ENCODE data around the gene TEC. TPM values are rescaled to one million over a fixed set of nuclear protein-coding genes. Genes with fewer than 3 reads are reported as not detected.
A peak's percentile ranks its signal among the peaks of the same experiment; 100 is the strongest.

Gene TEC
- polyA plus RNA-seq, 1 donor, result 4.6 TPM

DNA sequence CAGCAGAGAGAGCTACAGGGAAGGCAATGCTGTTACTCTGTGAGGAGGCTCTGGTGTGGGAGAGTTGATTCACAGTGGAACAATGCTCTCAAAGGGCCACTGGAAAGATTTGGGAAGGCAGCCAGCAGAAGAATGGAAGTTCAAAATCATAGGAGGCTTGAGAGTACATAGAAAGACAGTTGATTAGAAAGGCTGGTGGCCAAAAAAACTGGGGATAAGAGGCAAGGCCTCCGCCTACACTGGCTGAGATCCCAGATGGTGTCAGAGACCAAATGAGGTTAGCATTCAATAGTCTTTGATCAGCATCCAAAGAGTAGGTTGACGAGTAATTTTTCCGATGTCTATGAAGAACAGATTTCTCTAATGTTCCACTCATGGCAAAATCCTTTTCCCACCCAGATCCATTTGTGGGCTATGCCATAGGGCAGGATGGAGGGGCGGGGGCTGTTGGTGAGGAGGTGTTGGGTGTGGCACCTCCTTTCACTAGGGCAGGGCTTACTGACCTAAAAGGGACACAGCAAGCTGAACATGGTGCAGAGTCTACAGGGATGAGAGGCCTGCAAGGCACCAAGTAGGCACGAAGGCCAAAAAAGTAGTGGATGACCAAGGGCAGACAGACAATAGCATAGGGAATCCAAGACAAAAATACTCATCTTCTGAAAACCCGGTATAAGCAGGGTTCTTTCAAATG is 15.1 kb downstream of the TEC start:
- H3K36me3 ChIP-seq (ENCODE audit: control insufficient read depth, insufficient read depth, low read length), result no peaks in the 10 kb centered on the region
- H3K4me3 ChIP-seq (ENCODE audit: low read length), result no peak overlapping the region
- peaks cover 5% of the 10 kb centered on the region for H3K4me1 ChIP-seq (ENCODE audit: control insufficient read depth, insufficient read depth, low read length)
- no peaks in the 10 kb centered on the region for H3K27me3 ChIP-seq (ENCODE audit: control insufficient read depth, insufficient read depth, low read length)
- DNase-seq, result no peak
- WGBS (ENCODE audit: insufficient coverage, low lambda C conversion rate), result 100% methylated on average over 1 of the region's 6 CpGs
- H3K9me3 ChIP-seq (ENCODE audit: control insufficient read depth, low read depth, low read length), result no peaks in the 10 kb centered on the region
- H3K27ac ChIP-seq (ENCODE audit: low read length), result no peak overlapping the region

- H3K27ac ChIP-seq (ENCODE audit: low read length), result no peak overlapping the region
- peaks cover 5% of the 10 kb centered on the region for H3K4me1 ChIP-seq (ENCODE audit: control insufficient read depth, insufficient read depth, low read length)
- no peak overlapping the region for H3K4me3 ChIP-seq (ENCODE audit: low read length)
- DNase-seq, result no peak
- no peaks in the 10 kb centered on the region for H3K9me3 ChIP-seq (ENCODE audit: control insufficient read depth, low read depth, low read length)
- no peaks in the 10 kb centered on the region for H3K27me3 ChIP-seq (ENCODE audit: control insufficient read depth, insufficient read depth, low read length)
- no peaks in the 10 kb centered on the region for H3K36me3 ChIP-seq (ENCODE audit: control insufficient read depth, insufficient read depth, low read length)
Measured at GRCh38 chr4:48252313-48252712, 17.3 kb downstream of the TEC start.

- Histone ChIP-seq H3K4me3 (ENCODE audit: low read length) (no peak overlapping the region), H3K9me3 (ENCODE audit: control insufficient read depth, low read depth, low read length) (no peaks in the 10 kb centered on the region), H3K27me3 (ENCODE audit: control insufficient read depth, insufficient read depth, low read length) (no peaks in the 10 kb centered on the region), H3K4me1 (ENCODE audit: control insufficient read depth, insufficient read depth, low read length) (peaks cover 4% of the 10 kb centered on the region), H3K36me3 (ENCODE audit: control insufficient read depth, insufficient read depth, low read length) (no peaks in the 10 kb centered on the region), H3K27ac (ENCODE audit: low read length) (no peak overlapping the region)
- DNase-seq, result no peak
- 83% methylated on average over 1 of the region's 2 CpGs for WGBS (ENCODE audit: insufficient coverage, low lambda C conversion rate)
Measured at GRCh38 chr4:48250980-48251379, 18.7 kb downstream of the TEC start.

DNA sequence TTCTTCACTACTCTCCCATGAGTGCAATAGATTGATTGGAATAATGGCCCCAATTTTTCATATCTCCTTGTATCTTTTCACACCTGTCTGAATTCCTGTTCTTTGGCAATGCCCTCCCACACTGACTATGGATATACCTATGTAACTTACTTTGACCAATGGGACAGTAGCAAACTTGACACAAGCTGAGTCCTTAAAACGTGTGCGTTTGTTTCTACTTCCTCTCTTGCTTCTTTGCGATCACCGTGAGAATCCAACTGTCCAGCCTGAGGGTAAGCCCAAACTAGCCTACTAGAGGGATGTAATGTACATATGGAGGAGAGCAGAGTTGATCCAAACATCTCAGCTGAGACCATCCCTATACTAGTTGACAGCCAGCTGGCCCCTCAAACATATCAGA is 19.3 kb downstream of the TEC start:
- no peak for DNase-seq
- WGBS (ENCODE audit: insufficient coverage, low lambda C conversion rate), result no CpG with 5 or more reads among the region's 4 CpGs
- H3K27me3 ChIP-seq (ENCODE audit: control insufficient read depth, insufficient read depth, low read length), result no peaks in the 10 kb centered on the region

GRCh38 chr4:48249378-48249777 is 20.3 kb downstream of the TEC start:
- Histone ChIP-seq H3K27me3 (ENCODE audit: control insufficient read depth, insufficient read depth, low read length) (no peaks in the 10 kb centered on the region), H3K4me1 (ENCODE audit: control insufficient read depth, insufficient read depth, low read length) (no peaks in the 10 kb centered on the region), H3K27ac (ENCODE audit: low read length) (no peak overlapping the region), H3K9me3 (ENCODE audit: control insufficient read depth, low read depth, low read length) (no peaks in the 10 kb centered on the region), H3K36me3 (ENCODE audit: control insufficient read depth, insufficient read depth, low read length) (no peaks in the 10 kb centered on the region), H3K4me3 (ENCODE audit: low read length) (no peak overlapping the region)
- no peak for DNase-seq
- no CpG with 5 or more reads among the region's 1 CpG for WGBS (ENCODE audit: insufficient coverage, low lambda C conversion rate)

More for the DNA sequence above, 19.3 kb downstream of the TEC start:
- H3K4me1 ChIP-seq (ENCODE audit: control insufficient read depth, insufficient read depth, low read length), result no peaks in the 10 kb centered on the region
- H3K9me3 ChIP-seq (ENCODE audit: control insufficient read depth, low read depth, low read length), result no peaks in the 10 kb centered on the region
- no peaks in the 10 kb centered on the region for H3K36me3 ChIP-seq (ENCODE audit: control insufficient read depth, insufficient read depth, low read length)
- H3K4me3 ChIP-seq (ENCODE audit: low read length), result no peak overlapping the region
- H3K27ac ChIP-seq (ENCODE audit: low read length), result no peak overlapping the region

DNA sequence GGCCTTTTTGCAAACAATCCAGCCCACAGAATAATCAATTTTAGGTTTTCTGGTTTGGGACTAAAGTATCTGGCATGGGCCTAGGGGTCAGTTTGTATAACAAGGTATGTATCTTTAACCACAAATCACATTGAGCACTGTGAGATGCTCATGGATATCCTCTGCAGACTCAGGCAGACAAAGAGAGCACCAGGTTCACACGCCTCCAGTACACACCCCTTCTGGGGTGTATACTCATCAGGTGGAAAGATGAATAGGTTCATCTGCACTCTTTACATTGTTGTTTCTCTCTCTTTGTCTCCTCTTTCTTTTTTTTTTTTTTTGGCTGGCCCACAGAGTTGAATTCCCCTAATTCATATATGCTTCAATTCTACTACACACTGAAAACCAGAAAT is 21.1 kb downstream of the TEC start:
- H3K27ac ChIP-seq (ENCODE audit: low read length), result no peak overlapping the region
- H3K9me3 ChIP-seq (ENCODE audit: control insufficient read depth, low read depth, low read length), result no peaks in the 10 kb centered on the region
- no peaks in the 10 kb centered on the region for H3K27me3 ChIP-seq (ENCODE audit: control insufficient read depth, insufficient read depth, low read length)
- WGBS (ENCODE audit: insufficient coverage, low lambda C conversion rate), result no CpG with 5 or more reads among the region's 1 CpG
- no peaks in the 10 kb centered on the region for H3K4me1 ChIP-seq (ENCODE audit: control insufficient read depth, insufficient read depth, low read length)
- no peak overlapping the region for H3K4me3 ChIP-seq (ENCODE audit: low read length)
- no peaks in the 10 kb centered on the region for H3K36me3 ChIP-seq (ENCODE audit: control insufficient read depth, insufficient read depth, low read length)
- DNase-seq, result no peak

DNA sequence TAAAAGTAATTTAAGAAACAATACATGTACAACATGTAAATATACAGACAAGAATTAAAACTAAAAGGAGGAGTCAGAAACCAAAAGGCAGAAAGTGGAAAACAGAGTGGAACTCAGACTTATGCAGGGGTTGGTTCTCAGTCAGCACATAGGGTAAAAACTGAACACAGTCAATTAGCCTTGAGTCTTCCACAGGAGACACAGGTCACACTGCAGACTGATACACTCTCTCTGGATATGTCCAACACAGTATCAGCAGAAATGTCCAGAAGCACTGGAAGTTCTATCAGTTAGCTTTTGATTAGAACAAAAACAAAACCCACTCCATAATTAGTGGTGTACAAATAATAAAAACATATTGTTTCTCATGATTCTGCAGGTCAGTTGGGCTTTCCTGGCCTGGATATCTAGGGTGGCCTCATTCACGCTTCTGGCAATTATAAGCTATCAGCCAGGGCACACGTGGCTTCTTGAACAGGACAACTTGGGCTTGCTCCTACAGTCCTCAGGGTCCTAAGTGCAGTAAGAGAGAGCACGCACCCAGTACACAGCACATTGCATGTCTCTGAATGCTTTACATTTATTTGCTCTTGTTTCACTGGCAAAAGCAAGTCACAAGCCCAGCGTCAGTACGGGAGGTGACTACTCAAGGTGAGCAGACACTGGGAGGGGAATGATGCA is 21.6 kb downstream of the TEC start:
- WGBS (ENCODE audit: insufficient coverage, low lambda C conversion rate), result no CpG with 5 or more reads among the region's 5 CpGs
- Histone ChIP-seq H3K36me3 (ENCODE audit: control insufficient read depth, insufficient read depth, low read length) (no peaks in the 10 kb centered on the region), H3K4me1 (ENCODE audit: control insufficient read depth, insufficient read depth, low read length) (peaks cover 2% of the 10 kb centered on the region), H3K9me3 (ENCODE audit: control insufficient read depth, low read depth, low read length) (no peaks in the 10 kb centered on the region), H3K27ac (ENCODE audit: low read length) (no peak overlapping the region), H3K4me3 (ENCODE audit: low read length) (no peak overlapping the region), H3K27me3 (ENCODE audit: control insufficient read depth, insufficient read depth, low read length) (no peaks in the 10 kb centered on the region)
- DNase-seq, result no peak

GRCh38 chr4:48247142-48247877 is 22.3 kb downstream of the TEC start:
- H3K27me3 ChIP-seq (ENCODE audit: control insufficient read depth, insufficient read depth, low read length), result no peaks in the 10 kb centered on the region
- DNase-seq, result no peak
- H3K36me3 ChIP-seq (ENCODE audit: control insufficient read depth, insufficient read depth, low read length), result no peaks in the 10 kb centered on the region
- no peak overlapping the region for H3K4me3 ChIP-seq (ENCODE audit: low read length)
- WGBS (ENCODE audit: insufficient coverage, low lambda C conversion rate), result 74% methylated on average over 7 of the region's 7 CpGs
- H3K27ac ChIP-seq (ENCODE audit: low read length), result no peak overlapping the region
- peaks cover 5% of the 10 kb centered on the region for H3K4me1 ChIP-seq (ENCODE audit: control insufficient read depth, insufficient read depth, low read length)
- no peaks in the 10 kb centered on the region for H3K9me3 ChIP-seq (ENCODE audit: control insufficient read depth, low read depth, low read length)

DNA sequence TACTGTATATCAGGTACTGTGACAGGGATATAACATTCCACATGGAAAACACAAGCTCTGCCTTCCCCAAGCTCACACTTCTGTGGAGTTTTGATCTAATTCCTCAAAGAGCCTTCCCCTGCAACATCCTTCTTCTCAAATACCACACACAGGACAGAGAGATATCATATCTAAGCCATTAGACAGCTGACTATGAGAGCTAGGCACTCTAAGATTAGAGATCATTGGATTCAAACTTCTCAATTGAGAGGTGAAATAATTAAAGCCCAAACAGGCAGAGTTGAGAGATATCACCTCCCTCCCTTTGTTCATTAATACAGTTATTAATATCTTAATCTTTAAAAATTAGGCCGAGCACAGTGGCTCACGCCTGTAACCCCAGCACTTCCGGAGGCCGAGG is 25.0 kb downstream of the TEC start:
- Histone ChIP-seq H3K9me3 (ENCODE audit: control insufficient read depth, low read depth, low read length) (no peaks in the 10 kb centered on the region), H3K4me3 (ENCODE audit: low read length) (no peak overlapping the region), H3K27ac (ENCODE audit: low read length) (no peak overlapping the region), H3K36me3 (ENCODE audit: control insufficient read depth, insufficient read depth, low read length) (no peaks in the 10 kb centered on the region), H3K4me1 (ENCODE audit: control insufficient read depth, insufficient read depth, low read length) (peaks cover 5% of the 10 kb centered on the region), H3K27me3 (ENCODE audit: control insufficient read depth, insufficient read depth, low read length) (no peaks in the 10 kb centered on the region)
- no CpG with 5 or more reads among the region's 4 CpGs for WGBS (ENCODE audit: insufficient coverage, low lambda C conversion rate)
- no peak for DNase-seq

- H3K4me1 ChIP-seq (ENCODE audit: control insufficient read depth, insufficient read depth, low read length), result peaks cover 5% of the 10 kb centered on the region
- H3K27me3 ChIP-seq (ENCODE audit: control insufficient read depth, insufficient read depth, low read length), result no peaks in the 10 kb centered on the region
- H3K27ac ChIP-seq (ENCODE audit: low read length), result no peak overlapping the region
- 100% methylated on average over 1 of the region's 2 CpGs for WGBS (ENCODE audit: insufficient coverage, low lambda C conversion rate)
- peak in 1 of 2 donors; percentile 46 for DNase-seq
- H3K4me3 ChIP-seq (ENCODE audit: low read length), result no peak overlapping the region
- no peaks in the 10 kb centered on the region for H3K9me3 ChIP-seq (ENCODE audit: control insufficient read depth, low read depth, low read length)
- no peaks in the 10 kb centered on the region for H3K36me3 ChIP-seq (ENCODE audit: control insufficient read depth, insufficient read depth, low read length)
Measured at GRCh38 chr4:48243887-48244286, 25.8 kb downstream of the TEC start.

Measured in large intestine (tissue), 3 donors.